ENCODE results near the gene PCSK6.

Gene PCSK6

DNA sequence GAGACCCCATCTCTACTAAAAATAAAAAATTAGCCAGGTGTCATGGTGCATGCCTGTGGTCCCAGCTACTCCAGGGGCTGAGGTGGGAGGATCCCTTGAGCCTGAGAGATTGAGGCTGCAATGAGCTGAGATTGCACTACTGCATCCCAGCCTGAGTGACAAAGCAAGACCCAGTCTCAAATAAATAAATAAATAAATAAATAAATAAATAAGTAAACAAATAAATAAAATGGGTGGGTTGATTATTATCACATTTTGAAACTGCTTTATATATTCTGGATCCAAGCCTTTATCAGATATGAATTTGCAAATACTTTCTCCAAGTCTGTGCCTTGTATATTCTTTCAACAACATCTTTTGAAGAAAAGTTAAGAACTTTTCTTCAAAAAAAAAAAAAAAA is 22.2 kb upstream of the PCSK6 start:
- H3K9me3 Mint-ChIP-seq: peaks cover 24% of the 10 kb centered on the region
- TF ChIP-seq, protein P1, sequence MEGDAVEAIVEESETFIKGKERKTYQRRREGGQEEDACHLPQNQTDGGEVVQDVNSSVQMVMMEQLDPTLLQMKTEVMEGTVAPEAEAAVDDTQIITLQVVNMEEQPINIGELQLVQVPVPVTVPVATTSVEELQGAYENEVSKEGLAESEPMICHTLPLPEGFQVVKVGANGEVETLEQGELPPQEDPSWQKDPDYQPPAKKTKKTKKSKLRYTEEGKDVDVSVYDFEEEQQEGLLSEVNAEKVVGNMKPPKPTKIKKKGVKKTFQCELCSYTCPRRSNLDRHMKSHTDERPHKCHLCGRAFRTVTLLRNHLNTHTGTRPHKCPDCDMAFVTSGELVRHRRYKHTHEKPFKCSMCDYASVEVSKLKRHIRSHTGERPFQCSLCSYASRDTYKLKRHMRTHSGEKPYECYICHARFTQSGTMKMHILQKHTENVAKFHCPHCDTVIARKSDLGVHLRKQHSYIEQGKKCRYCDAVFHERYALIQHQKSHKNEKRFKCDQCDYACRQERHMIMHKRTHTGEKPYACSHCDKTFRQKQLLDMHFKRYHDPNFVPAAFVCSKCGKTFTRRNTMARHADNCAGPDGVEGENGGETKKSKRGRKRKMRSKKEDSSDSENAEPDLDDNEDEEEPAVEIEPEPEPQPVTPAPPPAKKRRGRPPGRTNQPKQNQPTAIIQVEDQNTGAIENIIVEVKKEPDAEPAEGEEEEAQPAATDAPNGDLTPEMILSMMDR (IDR thresholded peaks at IDR 0.05; ENCODE audit: unreplicated experiment in 3 of 3): no peak
- H3K4me1 Mint-ChIP-seq: peaks cover 9% of the 10 kb centered on the region
- H3K4me3 Mint-ChIP-seq: no peak overlapping the region
- no peaks in the 10 kb centered on the region for H3K36me3 Mint-ChIP-seq (ENCODE audit: low read depth)
- H3K27ac Mint-ChIP-seq: no peak overlapping the region
- H3K27me3 Mint-ChIP-seq (ENCODE audit: low read depth): no peaks in the 10 kb centered on the region

DNA sequence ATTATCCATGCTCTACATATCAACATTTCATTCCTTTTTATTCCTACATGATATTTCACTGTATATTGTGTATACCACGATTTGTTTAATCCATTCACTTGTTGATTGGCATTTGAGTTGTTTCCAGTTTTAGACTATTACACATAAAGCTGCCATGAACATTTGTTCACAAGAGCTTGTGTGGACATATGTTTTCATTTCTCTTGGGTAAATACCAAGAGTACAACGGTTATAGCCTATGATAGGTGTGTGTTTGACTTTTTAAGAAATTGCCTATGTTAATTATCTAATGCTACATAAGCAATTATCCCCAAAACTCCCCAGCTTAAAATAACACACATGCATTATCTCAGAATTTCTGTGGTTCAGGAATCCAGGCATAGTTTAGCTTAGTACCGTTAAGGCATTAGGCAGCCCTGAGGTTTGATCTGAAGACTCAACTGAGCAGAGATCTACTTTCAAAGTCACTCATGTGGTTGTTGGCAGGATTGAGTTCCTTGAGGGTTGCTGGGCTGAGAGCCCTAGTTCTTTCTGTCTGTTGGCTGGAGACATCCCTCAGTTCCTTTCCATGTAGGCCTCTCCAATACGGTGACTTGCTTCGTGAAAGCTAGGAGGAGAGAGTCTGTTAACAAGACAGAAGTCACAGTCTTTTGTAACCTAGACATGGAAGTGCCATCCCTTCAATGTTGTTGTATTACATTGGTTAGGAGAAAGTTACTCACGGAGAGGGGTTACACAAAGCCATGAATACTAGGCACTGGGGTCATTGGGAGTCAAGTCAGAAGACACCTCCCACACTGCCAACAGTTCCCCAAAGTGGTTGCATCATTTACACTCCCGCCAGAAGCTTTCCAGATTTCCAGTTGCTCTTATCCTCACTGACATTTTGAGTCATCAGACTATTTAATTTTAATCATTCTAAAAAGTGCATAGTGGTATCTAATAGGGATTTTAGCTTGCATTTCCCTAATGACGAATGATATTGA is 21.0 kb upstream of the PCSK6 start:
- Mint-ChIP-seq H3K4me1 (peaks cover 9% of the 10 kb centered on the region), H3K36me3 (ENCODE audit: low read depth) (no peaks in the 10 kb centered on the region), H3K27ac (no peak overlapping the region), H3K27me3 (ENCODE audit: low read depth) (no peaks in the 10 kb centered on the region), H3K4me3 (no peak overlapping the region), H3K9me3 (peaks cover 13% of the 10 kb centered on the region)
- TF ChIP-seq, protein P1 (IDR thresholded peaks at IDR 0.05; ENCODE audit: unreplicated experiment in 3 of 3): no peak

DNA sequence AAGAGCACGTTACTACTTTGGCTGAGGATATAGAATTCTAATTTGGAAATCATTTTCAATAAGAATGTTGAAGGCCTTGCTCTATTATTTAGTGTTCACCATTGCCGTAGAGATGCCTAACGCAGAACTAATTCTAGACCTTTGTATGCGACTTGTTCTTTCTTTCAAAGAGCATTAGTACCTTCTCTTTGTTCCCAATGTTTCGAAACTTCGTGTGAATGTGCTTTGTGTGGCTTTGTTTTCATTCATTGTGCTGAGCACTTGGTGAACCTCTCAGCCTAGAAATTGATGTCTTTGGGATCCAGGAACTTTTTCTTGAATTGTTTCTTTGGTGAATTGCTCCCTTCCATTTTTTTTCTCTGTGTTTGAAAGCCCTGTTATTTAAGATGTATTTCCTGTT is 19.8 kb upstream of the PCSK6 start:
- Mint-ChIP-seq H3K27ac (no peak overlapping the region), H3K27me3 (ENCODE audit: low read depth) (peaks cover 5% of the 10 kb centered on the region), H3K4me1 (peaks cover 9% of the 10 kb centered on the region), H3K4me3 (no peak overlapping the region), H3K36me3 (ENCODE audit: low read depth) (no peaks in the 10 kb centered on the region), H3K9me3 (peaks cover 6% of the 10 kb centered on the region)
- TF ChIP-seq, protein P1 (IDR thresholded peaks at IDR 0.05; ENCODE audit: unreplicated experiment in 3 of 3): no peak

DNA sequence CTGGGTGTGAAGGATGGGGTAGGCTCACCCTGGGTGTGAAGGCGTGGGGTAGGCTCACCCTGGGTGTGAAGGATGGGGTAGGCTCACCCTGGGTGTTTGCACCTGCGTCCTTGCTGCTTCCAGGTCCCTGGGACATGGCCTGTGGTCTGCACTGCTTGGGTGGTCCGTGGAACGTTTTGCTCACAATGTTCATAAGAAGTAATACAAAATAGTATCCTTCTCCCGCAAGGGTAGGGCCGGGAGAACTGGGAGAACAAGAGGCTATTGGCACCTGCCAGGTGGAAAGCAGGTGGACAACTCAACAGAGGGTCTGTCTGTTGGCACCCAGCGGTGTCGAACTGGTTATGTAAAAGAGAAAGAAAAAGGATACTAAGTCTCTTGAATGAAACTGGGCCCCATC is 17.0 kb upstream of the PCSK6 start:
- TF ChIP-seq, protein P1 (IDR thresholded peaks at IDR 0.05; ENCODE audit: unreplicated experiment in 3 of 3): no peak
- Mint-ChIP-seq H3K36me3 (ENCODE audit: low read depth) (no peaks in the 10 kb centered on the region), H3K27ac (no peak overlapping the region), H3K9me3 (no peaks in the 10 kb centered on the region), H3K4me3 (no peak overlapping the region), H3K4me1 (peaks cover 10% of the 10 kb centered on the region), H3K27me3 (ENCODE audit: low read depth) (peaks cover 17% of the 10 kb centered on the region)

DNA sequence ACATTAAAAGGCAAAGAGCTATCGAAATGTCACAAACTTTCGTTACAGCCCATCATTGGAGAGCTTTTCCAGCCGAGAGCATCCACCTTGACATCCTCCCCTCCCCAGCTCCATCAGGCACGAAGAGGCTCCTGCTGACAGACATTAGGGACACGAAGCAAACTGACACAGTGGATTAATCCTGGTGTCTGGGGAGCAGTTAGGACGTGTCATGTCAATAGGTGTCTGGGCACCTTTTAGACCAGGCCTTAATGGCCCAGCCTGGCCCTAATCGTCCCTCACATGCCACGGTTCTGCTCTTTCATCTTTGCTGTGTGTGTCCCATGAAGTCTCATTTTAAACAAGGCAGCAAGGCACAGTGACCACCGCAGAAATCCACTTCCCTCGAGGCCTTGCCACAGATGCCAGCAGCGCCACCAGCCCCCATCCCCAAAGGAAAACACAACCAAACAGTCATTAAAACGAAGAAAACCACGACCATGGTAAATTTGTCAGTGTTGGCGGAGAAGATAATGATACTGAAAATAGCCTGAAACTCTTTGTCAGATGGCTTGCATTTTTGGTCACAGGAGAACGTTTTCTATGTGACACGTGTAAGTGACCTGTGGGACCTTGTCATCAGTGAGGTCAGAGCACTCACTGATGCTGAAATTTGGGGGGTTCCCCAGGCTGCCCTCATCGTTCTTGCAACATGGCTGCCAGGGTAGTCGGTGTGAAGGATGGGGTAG is 16.3 kb upstream of the PCSK6 start:
- H3K27ac Mint-ChIP-seq: no peak overlapping the region
- no peak overlapping the region for H3K4me3 Mint-ChIP-seq
- TF ChIP-seq, protein P1 (IDR thresholded peaks at IDR 0.05; ENCODE audit: unreplicated experiment in 3 of 3): no peak
- peaks cover 22% of the 10 kb centered on the region for H3K27me3 Mint-ChIP-seq (ENCODE audit: low read depth)
- H3K36me3 Mint-ChIP-seq (ENCODE audit: low read depth): no peaks in the 10 kb centered on the region
- H3K9me3 Mint-ChIP-seq: no peaks in the 10 kb centered on the region
- peaks cover 13% of the 10 kb centered on the region for H3K4me1 Mint-ChIP-seq

All from nephron (organoid).